Omental fat pad (tissue), 4 donors: ENCODE results near the gene TRAF2. TPM values are rescaled to one million over a fixed set of nuclear protein-coding genes. Genes with fewer than 3 reads are reported as not detected.

Experiments
- ATAC-seq: fragments of 150-250 bp; one replicate; pipeline ENCODE4 v1.9.1; 2016; ENCODE audit warnings: mild to moderate bottlenecking, moderate library complexity; ENCODE audit not compliant: low FRiP score
- DNase-seq: peaks from one replicate; pipeline ENCODE4 v3.0.0-alpha.2; 2019; ENCODE audit warnings: low spot score
- total RNA-seq, 4 donors: library from RNA; depleted of rRNA; stranded (reverse); fragments of >200 nt; gene quantifications; one replicate each; pipeline ENCODE4 v1.1.0, GENCODE V29; 2016
- TF ChIP-seq, protein P1 (sequence below), 3 donors: fragments of 450-650 bp; IDR thresholded peaks; one replicate each; pipeline ENCODE4 v1.5.1; 2016 to 2017; ENCODE audit warnings: antibody characterized with exemption in 3 of 3, mild to moderate bottlenecking in 3 of 3, moderate library complexity in 2 of 3

The TRAF2 gene
- total RNA-seq, 4 donors from 2014 or later: 3.2 to 9.1 (median 5.1) TPM

GRCh38 chr9:136955202-136955942 is 69.1 kb downstream of the TRAF2 start:
- DNase-seq: no peak
- no peak for ATAC-seq
- TF ChIP-seq, protein P1, sequence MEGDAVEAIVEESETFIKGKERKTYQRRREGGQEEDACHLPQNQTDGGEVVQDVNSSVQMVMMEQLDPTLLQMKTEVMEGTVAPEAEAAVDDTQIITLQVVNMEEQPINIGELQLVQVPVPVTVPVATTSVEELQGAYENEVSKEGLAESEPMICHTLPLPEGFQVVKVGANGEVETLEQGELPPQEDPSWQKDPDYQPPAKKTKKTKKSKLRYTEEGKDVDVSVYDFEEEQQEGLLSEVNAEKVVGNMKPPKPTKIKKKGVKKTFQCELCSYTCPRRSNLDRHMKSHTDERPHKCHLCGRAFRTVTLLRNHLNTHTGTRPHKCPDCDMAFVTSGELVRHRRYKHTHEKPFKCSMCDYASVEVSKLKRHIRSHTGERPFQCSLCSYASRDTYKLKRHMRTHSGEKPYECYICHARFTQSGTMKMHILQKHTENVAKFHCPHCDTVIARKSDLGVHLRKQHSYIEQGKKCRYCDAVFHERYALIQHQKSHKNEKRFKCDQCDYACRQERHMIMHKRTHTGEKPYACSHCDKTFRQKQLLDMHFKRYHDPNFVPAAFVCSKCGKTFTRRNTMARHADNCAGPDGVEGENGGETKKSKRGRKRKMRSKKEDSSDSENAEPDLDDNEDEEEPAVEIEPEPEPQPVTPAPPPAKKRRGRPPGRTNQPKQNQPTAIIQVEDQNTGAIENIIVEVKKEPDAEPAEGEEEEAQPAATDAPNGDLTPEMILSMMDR (IDR thresholded peaks at IDR 0.05): no peak

GRCh38 chr9:136955943-136956335 is 69.6 kb downstream of the TRAF2 start:
- TF ChIP-seq, protein P1 (IDR thresholded peaks at IDR 0.05): no peak
- DNase-seq (no peak), ATAC-seq (no peak)

DNA sequence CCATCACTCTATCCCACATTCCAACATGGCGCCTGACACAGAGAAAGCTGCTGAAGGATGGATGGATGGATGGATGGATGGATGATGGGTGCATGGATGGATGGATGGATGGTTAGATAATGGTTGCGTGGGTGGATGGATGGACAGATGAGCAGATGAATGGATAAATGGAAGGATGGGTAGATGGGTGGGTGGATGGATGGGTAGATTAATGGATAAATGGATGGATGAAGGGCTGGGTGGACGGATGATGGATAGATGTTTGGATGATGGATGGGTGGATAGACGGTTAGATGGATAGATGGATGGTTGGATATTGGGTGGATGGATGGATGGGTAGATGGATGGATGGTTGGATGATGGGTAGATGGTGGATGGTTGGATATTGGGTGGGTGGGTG is 70.3 kb downstream of the TRAF2 start:
- no peak for DNase-seq
- TF ChIP-seq, protein P1 (IDR thresholded peaks at IDR 0.05): no peak
- ATAC-seq: no peak

DNA sequence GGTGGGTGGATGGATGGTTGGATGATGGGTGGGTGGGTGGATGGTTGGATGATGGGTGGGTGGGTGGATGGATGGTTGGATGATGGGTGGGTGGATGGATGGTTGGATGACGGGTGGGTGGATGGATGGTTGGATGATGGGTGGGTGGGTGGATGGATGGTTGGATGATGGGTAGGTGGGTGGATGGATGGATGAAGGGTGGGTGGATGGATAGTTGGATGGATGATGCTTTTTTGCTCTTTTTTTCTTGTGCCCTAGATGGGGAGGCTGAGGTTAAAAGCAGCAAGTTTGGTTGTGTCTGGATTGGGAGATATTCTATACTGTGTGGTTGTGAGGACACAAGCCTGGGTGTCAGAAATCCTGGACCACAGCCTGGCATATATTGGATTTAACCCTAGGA is 71.1 kb downstream of the TRAF2 start:
- no peak for ATAC-seq
- DNase-seq: no peak
- TF ChIP-seq, protein P1 (IDR thresholded peaks at IDR 0.05): no peak

DNA sequence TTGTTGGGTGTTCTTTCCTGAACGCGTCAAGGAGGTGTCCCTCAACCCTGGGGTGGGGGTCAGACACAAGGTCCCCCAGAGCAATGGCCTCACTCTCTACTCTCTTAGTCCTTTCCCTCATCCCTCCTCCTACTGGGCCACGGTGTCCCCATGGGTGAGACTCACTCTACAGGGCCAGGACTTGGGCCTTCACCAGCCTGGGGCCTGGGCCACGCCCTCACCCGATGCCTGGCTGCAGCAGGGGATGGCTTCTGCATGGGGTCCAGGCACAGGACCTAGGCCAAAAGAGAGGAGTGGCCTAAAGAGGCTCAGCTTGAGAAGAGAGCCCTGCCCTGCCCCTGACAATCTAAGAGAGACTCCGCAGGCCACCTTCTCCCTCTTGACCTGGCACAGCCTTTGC is 71.6 kb downstream of the TRAF2 start:
- TF ChIP-seq, protein P1 (IDR thresholded peaks at IDR 0.05): no peak
- ATAC-seq (no peak), DNase-seq (no peak)

DNA sequence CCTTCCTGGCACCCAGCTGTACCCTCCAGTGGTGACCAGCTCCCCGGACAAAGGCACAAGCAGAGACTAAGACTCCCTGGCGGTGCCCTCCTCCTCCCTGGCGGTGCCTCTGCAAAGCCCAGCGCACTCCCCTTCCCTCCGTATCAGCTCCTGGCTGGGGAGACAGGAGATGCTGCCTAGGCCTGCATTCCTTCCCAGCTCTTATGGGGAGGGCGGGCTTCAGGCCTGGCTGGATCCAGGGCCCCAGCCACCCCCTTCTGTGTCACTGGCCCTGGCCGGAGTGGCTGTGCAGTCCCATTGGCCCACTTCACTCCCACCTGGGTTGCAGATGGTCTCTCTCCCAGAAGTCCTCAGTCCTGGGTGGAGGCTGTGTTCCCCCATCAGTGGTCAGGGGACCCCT is 72.2 kb downstream of the TRAF2 start:
- ATAC-seq (no peak), DNase-seq (no peak)
- TF ChIP-seq, protein P1 (IDR thresholded peaks at IDR 0.05): no peak
